Suprapubic skin (tissue), 4 donors: ENCODE measurements around the gene SLC25A25. TPM values are rescaled to one million over a fixed set of nuclear protein-coding genes. Genes with fewer than 3 reads are reported as not detected.

ENCODE experiments used
- DNase-seq, 2 donors: peaks; one replicate each; pipeline ENCODE4 v3.0.0-alpha.2; 2019; ENCODE audit warnings: low spot score in 2 of 2
- H3K27ac ChIP-seq: fragments of 200-600 bp; sonication (generic); one replicate; pipeline ENCODE4 v1.5.1; 2019
- H3K27me3 ChIP-seq: fragments of 200-600 bp; sonication (generic); one replicate; pipeline ENCODE4 v1.5.1; 2019
- H3K36me3 ChIP-seq: fragments of 200-600 bp; sonication (generic); one replicate; pipeline ENCODE4 v1.5.1; 2019
- H3K4me1 ChIP-seq: fragments of 200-600 bp; sonication (generic); one replicate; pipeline ENCODE4 v1.5.1; 2019
- H3K4me3 ChIP-seq: fragments of 200-600 bp; sonication (generic); one replicate; pipeline ENCODE4 v1.5.1; 2019; ENCODE audit warnings: mild to moderate bottlenecking
- H3K9me3 ChIP-seq: fragments of 200-600 bp; sonication (generic); one replicate; pipeline ENCODE4 v1.5.1; 2019
- EP300 ChIP-seq: sonication (generic); formaldehyde crosslinking; IDR thresholded peaks from one replicate; pipeline ENCODE4 v1.6.1; 2017; ENCODE audit warnings: antibody characterized with exemption
- POLR2A ChIP-seq, 2 donors: fragments of 450-650 bp; IDR thresholded peaks; one replicate each; pipeline ENCODE4 v1.6.1; 2017; ENCODE audit warnings: antibody characterized with exemption in 2 of 2, mild to moderate bottlenecking in 2 of 2, moderate library complexity in 2 of 2
- POLR2AphosphoS5 ChIP-seq, 3 donors: sonication (generic); formaldehyde crosslinking; IDR thresholded peaks; one replicate each; pipeline ENCODE4 v1.6.1; 2017; ENCODE audit warnings: antibody characterized with exemption in 3 of 3
- WGBS: methylation state at CpG from one replicate; pipeline ENCODE4 v1.1.5; 2018; 5-methylcytosine and 5-hydroxymethylcytosine counted together
- total RNA-seq, 4 donors: library from RNA; depleted of rRNA; stranded (reverse); fragments of >200 nt; gene quantifications; one replicate each; pipeline ENCODE4 v1.1.0, GENCODE V29; 2016
- TF ChIP-seq, protein P1 (sequence below), 2 donors: fragments of 200-600 bp in 1 of 2; fragments of 450-650 bp in 1 of 2; sonication (generic) in 1 of 2; IDR thresholded peaks; one replicate each; pipeline ENCODE4 v1.5.1; 2016 to 2019; ENCODE audit warnings: antibody characterized with exemption in 2 of 2, mild to moderate bottlenecking in 1 of 2, moderate library complexity in 1 of 2

The SLC25A25 gene
- total RNA-seq, 4 donors from 2014 or later, result 37.9 to 106 (median 66.5) TPM

DNA sequence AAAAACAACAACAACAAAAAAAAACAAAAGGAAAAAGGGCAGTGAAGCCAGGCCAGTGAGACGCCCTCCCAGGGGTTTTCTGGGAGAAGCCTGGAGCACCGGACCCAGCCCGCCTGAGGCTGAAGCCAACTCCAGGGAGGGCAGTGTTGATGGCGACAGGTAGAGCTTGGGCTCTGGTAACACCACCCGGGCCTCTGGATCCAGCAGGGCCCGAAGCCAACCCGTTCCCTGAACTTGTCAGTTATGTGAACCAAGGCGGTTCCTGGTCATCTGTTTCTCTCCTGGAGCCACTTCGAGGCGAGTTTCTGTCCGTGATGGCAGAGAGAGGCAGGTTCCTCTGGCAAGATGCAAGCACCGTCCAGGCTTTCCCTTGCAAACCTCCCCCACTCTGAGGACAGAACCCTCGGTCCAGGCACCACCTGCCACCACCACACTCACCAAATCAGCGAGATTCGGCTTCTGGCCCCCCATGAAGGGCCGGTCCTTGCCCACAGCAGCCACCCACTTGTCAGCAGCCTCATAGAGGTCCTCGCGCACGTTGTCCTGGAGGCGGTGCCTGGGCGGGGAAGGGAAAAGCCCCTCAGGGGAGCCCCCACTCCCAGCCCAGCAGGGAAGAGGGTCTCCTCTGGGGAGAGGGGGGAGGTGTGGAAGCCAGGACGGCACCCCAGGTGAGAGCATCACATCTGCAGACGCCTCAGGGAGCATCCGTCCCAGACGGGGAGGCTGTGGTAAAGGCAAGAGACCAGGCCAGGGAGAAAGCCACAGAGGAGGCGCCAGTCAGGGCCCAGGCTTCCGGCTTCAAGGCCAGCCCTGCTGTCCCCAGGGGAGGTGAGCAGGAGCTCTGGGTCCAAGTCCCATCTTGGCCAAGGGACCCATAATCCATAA lies 54.1 kb downstream of the SLC25A25 start:
- WGBS, result 85% methylated on average over 27 of the region's 27 CpGs
- Histone ChIP-seq H3K36me3 (peaks cover 42% of the 10 kb centered on the region), H3K27ac (no peak overlapping the region), H3K4me3 (no peak overlapping the region), H3K9me3 (no peaks in the 10 kb centered on the region), H3K27me3 (no peaks in the 10 kb centered on the region), H3K4me1 (peaks cover 32% of the 10 kb centered on the region)
- no peak for TF ChIP-seq EP300
- no peak for TF ChIP-seq POLR2AphosphoS5 (IDR thresholded peaks at IDR 0.05)
- TF ChIP-seq POLR2A (IDR thresholded peaks at IDR 0.05), result no peak
- DNase-seq, result peak in 1 of 2 donors; percentile 60

GRCh38 chr9:128122809-128123175 lies 54.8 kb downstream of the SLC25A25 start:
- no peak overlapping the region for H3K27ac ChIP-seq
- H3K4me1 ChIP-seq, result peaks cover 29% of the 10 kb centered on the region
- no peaks in the 10 kb centered on the region for H3K9me3 ChIP-seq
- H3K4me3 ChIP-seq, result no peak overlapping the region
- no peaks in the 10 kb centered on the region for H3K27me3 ChIP-seq
- 76% methylated on average over 3 of the region's 24 CpGs for WGBS
- H3K36me3 ChIP-seq, result peaks cover 42% of the 10 kb centered on the region
- TF ChIP-seq POLR2A (IDR thresholded peaks at IDR 0.05) (no peak), EP300 (no peak), POLR2AphosphoS5 (IDR thresholded peaks at IDR 0.05) (no peak)
- TF ChIP-seq, protein P1, sequence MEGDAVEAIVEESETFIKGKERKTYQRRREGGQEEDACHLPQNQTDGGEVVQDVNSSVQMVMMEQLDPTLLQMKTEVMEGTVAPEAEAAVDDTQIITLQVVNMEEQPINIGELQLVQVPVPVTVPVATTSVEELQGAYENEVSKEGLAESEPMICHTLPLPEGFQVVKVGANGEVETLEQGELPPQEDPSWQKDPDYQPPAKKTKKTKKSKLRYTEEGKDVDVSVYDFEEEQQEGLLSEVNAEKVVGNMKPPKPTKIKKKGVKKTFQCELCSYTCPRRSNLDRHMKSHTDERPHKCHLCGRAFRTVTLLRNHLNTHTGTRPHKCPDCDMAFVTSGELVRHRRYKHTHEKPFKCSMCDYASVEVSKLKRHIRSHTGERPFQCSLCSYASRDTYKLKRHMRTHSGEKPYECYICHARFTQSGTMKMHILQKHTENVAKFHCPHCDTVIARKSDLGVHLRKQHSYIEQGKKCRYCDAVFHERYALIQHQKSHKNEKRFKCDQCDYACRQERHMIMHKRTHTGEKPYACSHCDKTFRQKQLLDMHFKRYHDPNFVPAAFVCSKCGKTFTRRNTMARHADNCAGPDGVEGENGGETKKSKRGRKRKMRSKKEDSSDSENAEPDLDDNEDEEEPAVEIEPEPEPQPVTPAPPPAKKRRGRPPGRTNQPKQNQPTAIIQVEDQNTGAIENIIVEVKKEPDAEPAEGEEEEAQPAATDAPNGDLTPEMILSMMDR (IDR thresholded peaks at IDR 0.05), result no peak
- DNase-seq, result peak in 1 of 2 donors; percentile 62

DNA sequence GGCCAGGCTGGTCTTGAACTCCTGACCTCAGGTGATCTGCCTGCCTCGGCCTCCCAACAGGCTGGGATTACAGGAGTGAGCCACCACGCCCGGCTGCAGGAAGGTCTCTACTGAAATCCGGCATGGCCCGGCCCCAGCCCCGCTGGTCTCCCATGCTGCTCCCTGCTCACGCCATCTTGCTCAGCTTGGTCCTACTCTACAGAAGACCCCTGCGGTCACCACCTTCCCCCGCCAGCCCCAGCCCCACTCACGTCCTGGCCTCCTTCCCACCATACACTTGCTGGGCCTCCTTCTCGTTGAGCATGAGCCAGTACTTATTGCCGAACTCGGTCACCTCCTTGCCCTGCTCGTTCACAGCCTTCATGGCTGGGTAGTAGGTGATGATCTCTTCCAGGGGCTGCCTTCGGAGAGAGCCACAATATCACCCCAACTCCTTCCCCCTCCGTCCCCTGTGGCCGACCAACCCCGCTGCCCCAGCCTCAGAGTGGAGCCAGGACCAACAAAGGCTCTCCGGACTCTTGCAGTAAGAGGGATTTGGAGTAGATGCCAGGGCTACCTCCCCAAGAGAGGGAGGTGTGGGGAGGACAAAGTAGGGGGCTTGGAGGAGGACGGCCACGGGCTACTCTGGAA lies 55.5 kb downstream of the SLC25A25 start:
- Histone ChIP-seq H3K9me3 (no peaks in the 10 kb centered on the region), H3K36me3 (peaks cover 42% of the 10 kb centered on the region)
- DNase-seq, result no peak

GRCh38 chr9:128124451-128124850 lies 56.4 kb downstream of the SLC25A25 start:
- TF ChIP-seq POLR2AphosphoS5 (IDR thresholded peaks at IDR 0.05) (no peak), EP300 (no peak)
- TF ChIP-seq, protein P1 (IDR thresholded peaks at IDR 0.05), result no peak
- no peak for DNase-seq
- H3K27ac ChIP-seq, result no peak overlapping the region
- no peaks in the 10 kb centered on the region for H3K27me3 ChIP-seq
- H3K4me3 ChIP-seq, result no peak overlapping the region
- H3K4me1 ChIP-seq, result peaks cover 34% of the 10 kb centered on the region
- WGBS, result 64% methylated on average over 7 of the region's 8 CpGs
- peaks cover 42% of the 10 kb centered on the region for H3K36me3 ChIP-seq
- no peaks in the 10 kb centered on the region for H3K9me3 ChIP-seq

More for the DNA sequence above, 55.5 kb downstream of the SLC25A25 start:
- Histone ChIP-seq H3K27ac (no peak overlapping the region), H3K4me1 (peaks cover 25% of the 10 kb centered on the region), H3K4me3 (no peak overlapping the region), H3K27me3 (no peaks in the 10 kb centered on the region)
- TF ChIP-seq, protein P1 (IDR thresholded peaks at IDR 0.05), result no peak
- TF ChIP-seq POLR2A (IDR thresholded peaks at IDR 0.05), result no peak
- TF ChIP-seq EP300, result no peak
- TF ChIP-seq POLR2AphosphoS5 (IDR thresholded peaks at IDR 0.05), result no peak
- 91% methylated on average over 21 of the region's 21 CpGs for WGBS

GRCh38 chr9:128124873-128125579 lies 57.0 kb downstream of the SLC25A25 start:
- DNase-seq, result peak in 1 of 2 donors; percentile 81
- H3K27me3 ChIP-seq, result no peaks in the 10 kb centered on the region
- TF ChIP-seq POLR2A (IDR thresholded peaks at IDR 0.05) (no peak), EP300 (no peak), POLR2AphosphoS5 (IDR thresholded peaks at IDR 0.05) (no peak)
- TF ChIP-seq, protein P1 (IDR thresholded peaks at IDR 0.05), result peak in 1 of 2 donors; percentile 56
- peak overlapping the region; percentile 98 for H3K4me3 ChIP-seq
- H3K36me3 ChIP-seq, result peaks cover 41% of the 10 kb centered on the region
- H3K27ac ChIP-seq, result no peak overlapping the region
- H3K9me3 ChIP-seq, result no peaks in the 10 kb centered on the region
- 67% methylated on average over 15 of the region's 16 CpGs for WGBS
- peaks cover 37% of the 10 kb centered on the region for H3K4me1 ChIP-seq
